PC-3 (cell line): ENCODE results near the gene RASAL2. TPM values are rescaled to one million over a fixed set of nuclear protein-coding genes. Genes with fewer than 3 reads are reported as not detected.

Source experiments
- ATAC-seq: fragments of 200-7000 bp; cut with Tn5 transposase; 2 replicates; pipeline ENCODE4 v1.9.1; 2020; ENCODE audit warnings: mild to moderate bottlenecking, moderate library complexity
- BruUV-seq: library from RNA; stranded (reverse); fragments of 400-500 nt; replicated peaks from 2 replicates; lab custom pipeline; 2021; lab: Mats Ljungman, UMichigan
- CTCF ChIA-PET: fragments of 300-600 bp; sonication (Branson Sonifier 250); formaldehyde crosslinking; loops from one replicate; lab custom pipeline; 2022; ENCODE audit warnings: antibody characterized with exemption; lab: Charles Lee
- POLR2A ChIA-PET: fragments of 300-600 bp; sonication (Branson Sonifier 250); formaldehyde crosslinking; loops from one replicate; lab custom pipeline; 2022; ENCODE audit warnings: antibody characterized with exemption; ENCODE audit not compliant: unreplicated experiment; lab: Charles Lee
- DNase-seq: peaks from one replicate; pipeline ENCODE4 v3.0.0-alpha.2; 2015
- H2AFZ ChIP-seq: fragments of 300-600 bp; sonication (generic); 2 replicates; pipeline ENCODE4 v1.6.0; 2016; ENCODE audit warnings: antibody characterized with exemption, low read length
- H3F3A ChIP-seq: fragments of 300-600 bp; sonication (generic); one replicate; pipeline ENCODE4 v1.6.0; 2017; ENCODE audit warnings: antibody characterized with exemption, low read length, control low read depth, mild to moderate bottlenecking; ENCODE audit not compliant: unreplicated experiment
- H3K27ac ChIP-seq: fragments of 300-600 bp; sonication (generic); 2 replicates; pipeline ENCODE4 v1.5.1; 2016; ENCODE audit warnings: mild to moderate bottlenecking, low read length
- H3K27me3 ChIP-seq: fragments of 300-600 bp; sonication (generic); 2 replicates; pipeline ENCODE4 v1.6.1; 2016; ENCODE audit warnings: low read length, mixed read lengths
- H3K36me3 ChIP-seq: fragments of 300-600 bp; sonication (generic); 2 replicates; pipeline ENCODE4 v1.6.1; 2016; ENCODE audit warnings: low read depth, mixed run types, low read length, mixed read lengths
- H3K4me1 ChIP-seq: fragments of 300-600 bp; sonication (generic); 2 replicates; pipeline ENCODE4 v1.5.1; 2016; ENCODE audit warnings: low read length; ENCODE audit not compliant: insufficient read depth
- H3K4me2 ChIP-seq: fragments of 300-600 bp; sonication (generic); 2 replicates; pipeline ENCODE4 v1.6.0; 2016; ENCODE audit warnings: low read length
- H3K4me3 ChIP-seq: fragments of 300-600 bp; sonication (generic); 2 replicates; pipeline ENCODE4 v1.5.1; 2016; ENCODE audit warnings: mild to moderate bottlenecking, low read length, mixed read lengths
- H3K79me2 ChIP-seq: fragments of 300-600 bp; sonication (generic); 2 replicates; pipeline ENCODE4 v1.6.1; 2017; ENCODE audit warnings: low read length, mixed read lengths
- H3K9ac ChIP-seq: fragments of 300-600 bp; sonication (generic); 2 replicates; pipeline ENCODE4 v1.6.0; 2016; ENCODE audit warnings: mild to moderate bottlenecking, low read length
- H3K9me2 ChIP-seq: fragments of 300-600 bp; sonication (generic); replicated peaks from 2 replicates; pipeline ENCODE4 v1.6.1; 2016; ENCODE audit warnings: mixed run types, low read length, mixed read lengths
- H3K9me3 ChIP-seq: fragments of 300-600 bp; sonication (generic); 2 replicates; pipeline ENCODE4 v1.6.1; 2016; ENCODE audit warnings: low read length, mixed read lengths
- H4K20me1 ChIP-seq: fragments of 300-600 bp; sonication (generic); 2 replicates; pipeline ENCODE4 v1.6.1; 2016; ENCODE audit warnings: low read length, mixed read lengths
- EZH2 ChIP-seq: fragments of 300-600 bp; sonication (generic); IDR thresholded peaks from one replicate; pipeline ENCODE4 v1.6.1; 2017; ENCODE audit warnings: antibody characterized with exemption, mild to moderate bottlenecking, low read length; ENCODE audit not compliant: unreplicated experiment
- EZH2phosphoT487 ChIP-seq: fragments of 300-600 bp; sonication (generic); IDR thresholded peaks from 2 replicates; pipeline ENCODE4 v1.6.1; 2018; ENCODE audit warnings: mild to moderate bottlenecking, antibody characterized with exemption, low read length, borderline replicate concordance
- intact Hi-C: fragments of 100-400 bp; cut with micrococcal nuclease; formaldehyde crosslinking; loops from 2 replicates; pipeline ENCODE4 v1.9.0; 2023
- total RNA-seq: library from RNA; depleted of rRNA; stranded (reverse); fragments of >200 nt; gene quantifications from 2 replicates; pipeline ENCODE4 v1.2.3, GENCODE V29; 2014
- TF ChIP-seq, protein P1 (sequence below): fragments of 300-600 bp; sonication (generic); conservative IDR thresholded peaks from 2 replicates; pipeline ENCODE4 v1.5.1; 2017; ENCODE audit warnings: antibody characterized with exemption, low read depth, mild to moderate bottlenecking, low read length

Gene RASAL2
- total RNA-seq, 1 experiment from 2014 or later: 7.9 TPM

DNA sequence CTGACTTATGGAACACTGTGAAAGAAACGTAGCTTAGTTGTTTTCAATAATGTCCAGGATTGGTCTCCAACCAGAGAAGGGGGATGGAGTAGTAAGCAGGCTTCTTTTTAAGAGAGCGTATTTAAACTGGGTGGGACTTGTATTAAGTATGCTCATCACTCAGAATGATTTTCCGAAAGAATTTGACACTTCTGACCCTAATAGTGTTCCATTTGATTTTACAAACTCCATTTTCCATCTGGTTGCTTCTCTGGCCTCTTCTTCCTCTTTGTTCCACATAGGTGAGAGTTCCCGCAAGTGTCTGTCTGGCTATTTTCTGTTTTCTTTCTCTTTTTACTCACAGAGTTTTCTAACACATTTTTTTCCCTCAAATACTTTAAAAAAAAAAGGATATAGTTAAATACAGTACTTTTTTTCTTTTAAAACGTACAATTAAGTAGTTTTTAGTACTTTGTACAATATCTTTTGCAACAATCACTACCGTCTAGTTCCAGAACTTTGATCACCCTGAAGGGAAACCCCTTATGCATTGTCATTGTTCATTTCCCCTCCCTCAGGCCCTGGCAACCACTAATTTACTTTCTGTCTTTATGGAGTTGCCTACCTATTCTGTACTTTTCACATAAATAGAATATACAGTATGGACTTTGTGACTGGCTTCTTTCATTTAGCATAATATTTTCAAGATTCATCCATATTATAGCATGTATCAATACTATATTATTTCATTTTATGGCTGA, 67.0 kb downstream of the RASAL2 start:
- BruUV-seq: no TSS peak
- Histone ChIP-seq H4K20me1 (no peaks in the 10 kb centered on the region), H3K4me3 (no peak overlapping the region), H3K9me3 (no peaks in the 10 kb centered on the region), H3K79me2 (peaks cover 26% of the 10 kb centered on the region), H3K4me1 (peaks cover 6% of the 10 kb centered on the region; the same call in 1 of the 2 replicates), H3K27ac (no peak overlapping the region), H3K9ac (no peak overlapping the region), H3K4me2 (no peak overlapping the region), H3K36me3 (no peaks in the 10 kb centered on the region), H3K27me3 (no peaks in the 10 kb centered on the region), H2AFZ (no peak overlapping the region), H3F3A (no peaks in the 10 kb centered on the region), H3K9me2 (no peaks in the 10 kb centered on the region)
- ChIA-PET POLR2A (no interaction called here), CTCF (no interaction called here)
- no peak for TF ChIP-seq EZH2phosphoT487
- TF ChIP-seq, protein P1, sequence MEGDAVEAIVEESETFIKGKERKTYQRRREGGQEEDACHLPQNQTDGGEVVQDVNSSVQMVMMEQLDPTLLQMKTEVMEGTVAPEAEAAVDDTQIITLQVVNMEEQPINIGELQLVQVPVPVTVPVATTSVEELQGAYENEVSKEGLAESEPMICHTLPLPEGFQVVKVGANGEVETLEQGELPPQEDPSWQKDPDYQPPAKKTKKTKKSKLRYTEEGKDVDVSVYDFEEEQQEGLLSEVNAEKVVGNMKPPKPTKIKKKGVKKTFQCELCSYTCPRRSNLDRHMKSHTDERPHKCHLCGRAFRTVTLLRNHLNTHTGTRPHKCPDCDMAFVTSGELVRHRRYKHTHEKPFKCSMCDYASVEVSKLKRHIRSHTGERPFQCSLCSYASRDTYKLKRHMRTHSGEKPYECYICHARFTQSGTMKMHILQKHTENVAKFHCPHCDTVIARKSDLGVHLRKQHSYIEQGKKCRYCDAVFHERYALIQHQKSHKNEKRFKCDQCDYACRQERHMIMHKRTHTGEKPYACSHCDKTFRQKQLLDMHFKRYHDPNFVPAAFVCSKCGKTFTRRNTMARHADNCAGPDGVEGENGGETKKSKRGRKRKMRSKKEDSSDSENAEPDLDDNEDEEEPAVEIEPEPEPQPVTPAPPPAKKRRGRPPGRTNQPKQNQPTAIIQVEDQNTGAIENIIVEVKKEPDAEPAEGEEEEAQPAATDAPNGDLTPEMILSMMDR: no peak
- no peak for TF ChIP-seq EZH2
- intact Hi-C loops: no loop called here
- DNase-seq (no peak), ATAC-seq (no peak)

GRCh38 chr1:178161516-178161915, 67.6 kb downstream of the RASAL2 start:
- H2AFZ ChIP-seq: no peak overlapping the region
- DNase-seq (no peak), ATAC-seq (no peak; the same call in 1 of the 2 replicates)
- peaks cover 26% of the 10 kb centered on the region for H3K79me2 ChIP-seq
- CTCF ChIA-PET: no interaction called here
- peaks cover 5% of the 10 kb centered on the region; the same call in 1 of the 2 replicates for H3K4me1 ChIP-seq
- no peak for TF ChIP-seq EZH2phosphoT487
- no peak for TF ChIP-seq EZH2
- TF ChIP-seq, protein P1: no peak
- no TSS peak for BruUV-seq
- H3K9me2 ChIP-seq: no peaks in the 10 kb centered on the region
- no peaks in the 10 kb centered on the region for H3K9me3 ChIP-seq
- no peak overlapping the region for H3K27ac ChIP-seq
- no peak overlapping the region for H3K9ac ChIP-seq
- H3K4me3 ChIP-seq: no peak overlapping the region
- no peaks in the 10 kb centered on the region for H3K36me3 ChIP-seq
- H3K27me3 ChIP-seq: no peaks in the 10 kb centered on the region
- POLR2A ChIA-PET: no interaction called here
- intact Hi-C loops: no loop called here
- H4K20me1 ChIP-seq: no peaks in the 10 kb centered on the region
- no peak overlapping the region for H3K4me2 ChIP-seq
- H3F3A ChIP-seq: no peaks in the 10 kb centered on the region

DNA sequence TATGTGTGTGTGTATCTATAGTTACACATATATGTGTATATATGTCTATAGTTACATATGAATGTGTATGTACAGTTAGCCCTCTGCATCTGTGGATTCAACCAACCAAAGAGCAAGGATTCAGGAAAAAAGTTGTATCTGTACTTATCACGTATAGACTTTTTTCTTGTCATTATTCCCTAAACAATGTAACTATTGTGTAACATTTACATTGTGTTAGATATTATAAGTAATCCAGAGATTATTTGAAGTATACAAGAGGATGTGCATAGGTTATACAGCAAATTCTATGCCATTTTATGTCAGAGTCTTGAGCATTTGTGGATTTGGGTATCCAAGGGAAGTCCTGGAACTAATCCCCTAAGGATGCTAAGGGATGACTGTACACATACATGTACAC, 71.3 kb downstream of the RASAL2 start:
- Histone ChIP-seq H3K27ac (no peak overlapping the region), H3K36me3 (no peaks in the 10 kb centered on the region), H3K79me2 (0 out of 2 replicates have a peak, but pooled peaks cover 12% of the 10 kb centered on the region), H3K4me3 (no peak overlapping the region), H3K4me1 (peaks cover 5% of the 10 kb centered on the region; the same call in 1 of the 2 replicates), H3K9me3 (no peaks in the 10 kb centered on the region), H3K9ac (no peak overlapping the region), H3F3A (no peaks in the 10 kb centered on the region), H2AFZ (no peak overlapping the region), H3K9me2 (no peaks in the 10 kb centered on the region), H3K27me3 (no peaks in the 10 kb centered on the region), H4K20me1 (no peaks in the 10 kb centered on the region), H3K4me2 (no peak overlapping the region)
- BruUV-seq: no TSS peak
- ChIA-PET POLR2A (no interaction called here), CTCF (no interaction called here)
- DNase-seq (no peak), ATAC-seq (no peak)
- no peak for TF ChIP-seq EZH2phosphoT487
- no peak for TF ChIP-seq EZH2
- TF ChIP-seq, protein P1: no peak
- intact Hi-C loops: loop anchor here (5.0 kb wide), 1 partner anchor 117 kb away; no protein-coding TSS in a partner anchor
